COLO668 (cell line): ENCODE results near the gene SLC35G1.

Experiments
- DNase-seq: peaks from one replicate; lab custom pipeline; 2025; ENCODE audit not compliant: unreplicated experiment; lab: John Stamatoyannopoulos, UW

Gene SLC35G1

GRCh38 chr10:93947524-93947923 lies 53.7 kb downstream of the SLC35G1 start:
- DNase-seq: no peak

- no peak for DNase-seq
Observed at GRCh38 chr10:93951905-93952304, 58.1 kb downstream of the SLC35G1 start.
